HG03521 (cell line): ENCODE results near the gene MTPN.

Experiments used
- ATAC-seq: cut with Tn5 transposase; IDR thresholded peaks from one replicate; pipeline ENCODE4 v1.9.1; 2021; ENCODE audit warnings: mild to moderate bottlenecking, moderate library complexity; ENCODE audit not compliant: unreplicated experiment

The MTPN gene

DNA sequence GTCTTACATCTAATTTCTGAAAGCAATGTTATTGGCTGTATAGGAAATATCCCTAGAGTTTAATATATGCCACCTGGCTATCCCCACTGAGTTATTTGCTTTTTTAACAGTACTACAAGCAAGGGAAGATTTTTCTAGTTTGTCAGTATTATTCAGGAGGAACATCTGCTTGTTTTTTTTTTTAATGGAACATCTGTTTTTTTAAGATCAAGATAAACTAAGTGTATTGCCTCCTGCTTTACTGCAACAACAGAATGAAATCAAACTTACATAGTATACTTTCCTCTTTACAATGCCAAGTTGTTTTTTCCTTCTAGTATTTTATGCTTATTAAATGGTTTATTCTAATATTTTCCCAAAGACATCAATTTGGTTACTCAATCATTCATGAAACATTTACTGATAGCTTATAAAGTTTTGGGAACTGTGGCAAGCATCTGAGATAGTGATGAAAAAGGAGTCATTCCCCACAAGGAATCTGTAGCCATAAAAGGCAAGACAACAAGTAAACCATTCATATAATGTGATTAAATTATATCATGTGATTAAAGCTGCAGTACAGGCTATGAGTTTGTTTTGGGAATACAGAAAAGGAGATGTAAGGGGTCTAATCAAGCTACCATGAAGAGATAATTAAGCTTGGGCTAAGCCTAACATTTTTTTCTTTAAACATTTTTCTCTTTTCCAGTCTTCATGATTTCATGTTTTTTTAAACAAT lies 17.4 kb downstream of the MTPN start:
- no peak for ATAC-seq

- no peak for ATAC-seq
Observed at GRCh38 chr7:135958173-135958572, 19.0 kb downstream of the MTPN start.

DNA sequence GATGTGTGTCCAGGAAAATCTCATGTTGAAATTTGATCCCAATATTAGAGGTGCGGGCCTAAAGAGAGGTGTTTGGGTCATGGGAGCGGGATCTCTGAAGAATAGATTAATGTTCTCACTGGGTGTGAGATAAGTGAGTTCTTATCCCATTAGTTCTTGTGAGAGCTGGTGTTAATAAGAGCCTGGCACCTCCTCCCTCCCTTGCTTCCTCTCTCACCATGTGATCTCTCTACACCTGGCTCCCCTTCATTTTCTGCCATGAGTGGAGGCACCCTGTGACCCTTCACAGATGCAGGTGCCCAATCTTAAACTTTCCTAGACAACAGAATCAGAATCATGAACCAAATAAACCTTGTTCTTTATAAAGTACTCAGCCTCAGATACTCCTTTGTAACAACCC lies 19.5 kb downstream of the MTPN start:
- no peak for ATAC-seq

DNA sequence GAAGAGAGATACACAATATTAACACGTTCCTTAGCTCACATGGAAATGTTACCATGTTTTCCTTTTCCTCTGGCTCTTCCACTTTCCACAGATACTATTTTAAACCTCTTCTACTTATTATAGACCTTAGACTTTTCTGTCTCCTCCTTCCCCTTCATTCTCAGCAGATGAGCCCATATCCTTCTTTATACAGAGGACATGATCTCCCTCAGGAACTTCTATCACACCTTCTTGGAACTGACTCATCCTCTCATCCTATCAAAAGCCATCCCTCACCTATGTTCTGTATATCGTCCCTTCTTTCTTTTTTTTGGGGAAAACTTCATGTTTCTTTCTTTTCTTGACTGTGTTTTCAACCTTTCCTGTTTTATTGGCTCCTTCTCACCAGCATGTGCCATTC lies 20.8 kb downstream of the MTPN start:
- no peak for ATAC-seq

DNA sequence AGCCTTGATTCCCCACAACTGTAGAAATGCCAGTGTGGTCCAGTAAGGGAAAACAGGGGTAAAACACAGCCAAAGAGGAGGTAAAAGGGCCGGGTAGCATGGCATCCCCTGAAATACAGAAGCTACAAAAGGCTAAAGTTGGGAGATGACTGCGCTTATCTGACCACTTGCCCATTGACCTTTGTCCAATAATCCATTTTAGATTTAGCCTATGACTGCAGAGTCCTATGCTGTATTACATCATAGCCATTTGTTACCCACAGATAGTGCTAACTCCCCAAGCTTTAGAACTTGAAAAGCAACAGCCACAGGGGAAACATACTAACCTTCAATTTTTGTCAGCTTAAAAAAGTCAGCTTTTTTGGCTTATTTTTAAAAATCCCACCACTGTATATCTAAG lies 26.2 kb downstream of the MTPN start:
- no peak for ATAC-seq

DNA sequence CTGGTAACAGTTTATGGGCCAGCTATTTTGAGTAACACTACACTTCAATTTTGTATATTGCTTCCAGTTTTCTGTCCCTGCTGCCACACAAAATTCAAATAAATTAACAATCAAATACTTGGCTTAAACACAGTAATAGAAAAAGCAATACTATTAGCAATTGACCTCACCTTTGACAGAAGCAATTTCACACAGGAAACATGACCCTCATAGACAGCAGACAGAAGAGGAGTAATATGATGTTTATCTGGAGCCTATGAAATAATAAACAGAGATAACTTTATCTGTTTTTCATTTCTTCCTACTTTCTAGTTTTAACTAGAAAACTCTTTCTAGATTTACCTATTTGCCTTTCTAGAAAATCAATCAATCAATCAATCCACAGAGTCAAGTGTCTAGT lies 26.7 kb downstream of the MTPN start:
- no peak for ATAC-seq

DNA sequence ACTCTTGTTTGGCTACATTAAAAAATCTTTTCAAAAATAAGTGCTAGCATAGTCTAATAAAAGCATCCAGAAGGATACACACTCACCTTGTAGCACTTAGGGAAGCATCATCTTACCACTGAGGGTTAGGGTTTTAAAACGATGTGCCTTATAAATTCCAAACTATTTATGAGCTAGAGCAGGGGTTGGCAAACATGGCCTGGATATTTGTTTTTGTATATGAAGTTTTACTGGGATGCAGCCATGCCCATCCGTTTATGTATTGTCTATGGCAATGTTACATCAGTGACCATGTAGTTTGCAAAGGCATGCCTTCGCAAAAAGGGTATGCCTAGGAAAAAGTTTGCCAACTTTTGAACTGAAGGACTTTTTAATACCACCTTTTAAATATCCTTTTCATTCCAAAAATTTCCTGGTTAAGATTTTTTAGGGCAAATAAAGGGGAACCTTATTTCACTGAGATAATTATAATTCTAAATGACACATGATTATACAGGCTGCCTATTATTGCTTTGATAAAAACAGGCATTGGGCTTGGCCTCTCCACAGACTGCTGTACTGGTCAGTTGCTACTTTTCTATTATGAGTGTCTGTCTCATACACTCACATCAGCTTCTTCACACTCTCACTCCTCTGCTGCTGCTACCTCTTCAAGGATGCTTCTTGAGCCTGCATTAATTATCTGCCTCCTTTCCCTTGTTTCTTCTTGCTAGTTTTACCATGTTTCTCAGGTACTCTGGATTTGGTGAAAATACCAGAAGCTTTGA lies 30.7 kb downstream of the MTPN start:
- ATAC-seq, result no peak

DNA sequence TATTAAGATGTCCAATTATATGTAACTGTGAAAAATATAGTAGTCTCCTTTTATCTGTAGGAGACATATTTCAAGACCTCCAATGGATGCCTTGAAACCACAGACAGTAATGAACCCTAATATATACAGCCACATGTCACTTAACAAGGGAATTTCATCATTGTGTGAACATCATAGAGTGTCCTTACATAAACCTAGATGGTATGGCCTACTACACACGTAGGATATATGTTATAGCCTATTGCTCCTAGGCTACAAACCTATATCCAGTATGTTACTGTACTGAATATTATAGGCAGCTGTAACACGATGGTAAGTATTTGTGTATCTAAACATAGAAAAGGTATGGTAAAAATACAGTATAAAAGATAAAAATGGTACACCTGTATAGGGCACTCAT lies 32.4 kb downstream of the MTPN start:
- ATAC-seq, result no peak

GRCh38 chr7:135943134-135943879 lies 33.9 kb downstream of the MTPN start:
- no peak for ATAC-seq

- ATAC-seq, result peak; percentile 84
Observed at GRCh38 chr7:135942614-135943013, 34.5 kb downstream of the MTPN start.

- no peak for ATAC-seq
Observed at GRCh38 chr7:135940077-135941075, 36.8 kb downstream of the MTPN start.

DNA sequence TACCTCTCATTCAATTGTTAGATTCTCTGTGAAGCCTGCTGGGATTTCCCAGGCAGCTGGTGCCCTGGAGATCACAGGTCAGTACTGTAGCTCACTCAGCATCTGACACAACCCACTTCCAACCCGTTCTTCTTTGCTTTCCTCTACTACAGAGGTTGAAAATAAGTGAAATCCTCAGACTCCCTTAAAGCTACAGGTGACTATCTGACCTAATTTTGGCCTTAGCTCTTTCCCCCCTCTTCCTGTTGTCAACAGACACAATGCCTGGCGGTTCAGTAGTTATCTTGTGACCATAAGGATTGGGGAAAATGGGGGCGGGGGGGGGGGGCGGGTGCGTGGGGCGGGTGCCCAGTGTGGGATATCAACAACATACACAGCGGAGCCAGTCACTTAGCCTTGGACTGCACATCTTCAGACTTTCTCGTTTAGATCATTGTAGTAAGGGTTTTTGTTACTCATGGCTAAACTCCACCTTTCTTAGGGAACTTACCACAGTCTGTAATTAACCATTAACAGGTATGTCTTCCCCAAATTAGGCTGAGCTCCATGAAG lies 37.8 kb downstream of the MTPN start:
- ATAC-seq, result no peak

DNA sequence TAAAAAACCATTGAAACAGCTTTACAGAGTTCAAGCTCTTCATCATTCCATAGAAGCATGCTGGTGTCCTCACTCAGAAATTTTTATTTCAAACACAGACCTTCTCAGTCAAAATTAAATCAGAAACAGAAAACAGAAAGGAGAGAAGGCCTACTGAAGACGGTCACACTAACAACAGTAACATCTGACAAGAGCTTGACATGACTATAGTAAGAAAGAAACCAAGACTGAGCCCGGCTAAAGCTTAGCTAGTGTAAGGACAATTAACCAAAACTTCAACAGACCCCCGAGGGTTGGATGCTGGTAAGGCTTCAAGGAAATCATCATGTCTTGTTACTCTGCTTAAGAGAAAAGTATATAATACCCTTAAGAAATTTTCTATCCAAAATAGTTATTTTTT lies 38.6 kb downstream of the MTPN start:
- peak; percentile 59 for ATAC-seq

DNA sequence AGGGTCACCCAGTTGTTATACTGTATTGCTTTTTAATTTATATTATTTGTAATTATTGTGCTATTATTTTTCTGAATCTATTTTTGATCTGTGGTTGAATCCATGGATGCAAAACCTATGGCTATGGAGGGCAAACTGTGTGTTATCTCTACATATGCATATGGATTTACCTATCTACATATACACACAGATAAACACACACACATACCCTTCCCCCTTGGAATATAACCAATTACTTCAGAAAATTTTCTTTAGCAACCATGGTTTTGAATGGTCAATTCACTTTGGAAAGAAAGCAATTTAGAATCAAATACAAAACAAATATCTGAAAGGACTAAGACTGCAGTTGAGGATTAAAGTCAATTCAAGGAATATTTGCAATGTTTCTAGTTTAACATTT lies 39.1 kb downstream of the MTPN start:
- no peak for ATAC-seq

DNA sequence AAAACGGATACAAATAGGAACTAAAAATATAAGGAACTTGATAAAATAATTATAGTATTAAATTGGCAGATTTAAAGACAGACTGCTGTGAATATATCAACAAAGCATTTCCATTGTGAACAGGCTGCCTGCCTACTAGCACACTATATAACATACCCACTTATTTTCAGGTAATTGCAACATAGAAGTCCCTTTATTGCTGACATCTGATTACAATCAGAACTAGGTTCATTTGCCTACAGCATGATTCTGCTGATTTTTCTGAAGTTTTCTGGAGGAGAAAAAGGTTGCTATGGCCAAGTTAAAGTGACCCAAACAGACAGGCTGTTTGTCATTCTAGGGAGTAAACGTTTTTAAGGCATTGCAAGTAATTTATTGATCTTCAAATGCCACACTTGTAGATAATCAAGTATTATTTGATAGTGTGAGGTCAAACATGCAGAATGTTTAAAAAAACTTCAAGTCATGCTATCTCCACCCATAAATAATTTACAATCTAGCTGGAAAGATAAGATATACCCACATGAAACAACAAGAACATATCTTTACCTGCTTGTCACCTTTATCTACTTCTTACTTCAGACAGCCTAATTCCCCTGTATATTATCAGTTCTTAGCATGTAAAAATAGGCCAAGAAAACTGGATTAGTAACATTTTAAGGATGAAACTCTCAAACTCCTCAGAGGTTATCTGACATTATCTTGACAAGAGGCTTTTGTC lies 40.5 kb downstream of the MTPN start:
- ATAC-seq, result no peak

DNA sequence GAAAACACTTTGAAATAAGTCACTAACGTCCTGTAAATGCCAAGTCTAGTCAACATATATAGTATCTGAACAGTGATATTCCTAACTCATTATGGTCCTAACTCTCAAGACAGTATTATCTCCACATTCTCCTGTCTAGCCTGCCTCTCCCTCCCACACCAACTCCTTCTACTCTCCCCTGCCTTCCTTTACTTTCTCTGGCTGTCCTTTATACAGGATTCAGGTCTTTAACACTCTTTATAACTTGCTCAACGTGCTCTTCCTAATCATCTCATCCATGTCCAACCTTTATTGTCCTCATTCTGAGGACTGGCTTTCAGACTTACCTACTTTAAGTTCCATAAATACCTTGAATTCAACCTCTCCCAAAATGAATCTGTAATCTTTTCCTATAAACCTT lies 42.5 kb downstream of the MTPN start:
- ATAC-seq, result no peak

- no peak for ATAC-seq
Observed at GRCh38 chr7:135933509-135934188, 43.5 kb downstream of the MTPN start.

DNA sequence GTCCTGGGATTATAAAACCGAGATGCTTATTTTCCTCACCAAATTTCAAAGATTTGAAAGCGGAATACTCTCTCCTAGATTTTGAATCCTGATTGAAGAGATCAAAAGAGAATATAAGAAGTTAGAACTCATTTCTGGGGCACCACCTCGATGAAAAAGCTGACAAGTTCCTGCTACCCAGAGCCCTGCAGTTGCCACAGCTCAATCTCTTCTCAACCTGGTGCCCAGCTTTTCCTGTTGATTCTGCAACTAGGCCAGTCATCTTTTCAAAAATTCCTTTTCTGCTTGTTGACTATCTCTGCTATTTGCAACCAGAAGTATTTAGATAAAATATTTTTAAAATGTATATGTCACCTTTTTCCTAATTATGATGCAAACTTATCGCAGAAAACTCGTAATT lies 45.0 kb downstream of the MTPN start:
- ATAC-seq, result no peak
